ENCODE data around the gene IGSF8. TPM values are rescaled to one million over a fixed set of nuclear protein-coding genes. Genes with fewer than 3 reads are reported as not detected.

IGSF8 gene
- total RNA-seq, 2 donors from 2014 or later = 34.5 to 35.9 TPM

GRCh38 chr1:160101037-160101716 is 2.8 kb upstream of the IGSF8 start:
- Histone ChIP-seq H3K36me3 (ENCODE audit: control insufficient read depth, insufficient read depth, low read length) (no peaks in the 10 kb centered on the region), H3K4me1 (ENCODE audit: control insufficient read depth, insufficient read depth, low read length) (peaks cover 4% of the 10 kb centered on the region), H3K27ac (ENCODE audit: low read depth, low read length) (no peak overlapping the region), H3K4me3 (ENCODE audit: low read length) (no peak overlapping the region), H3K9me3 (ENCODE audit: control insufficient read depth, low read length) (no peaks in the 10 kb centered on the region), H3K27me3 (ENCODE audit: control insufficient read depth, insufficient read depth, low read length, poor library complexity, severe bottlenecking) (no peaks in the 10 kb centered on the region), H3K9ac (ENCODE audit: extremely low read depth, low read length, poor library complexity, severe bottlenecking) (no peak overlapping the region)
- Mint-ChIP-seq H3K27ac (no peak overlapping the region), H3K36me3 (ENCODE audit: low read depth) (no peaks in the 10 kb centered on the region), H3K4me1 (peaks cover 23% of the 10 kb centered on the region), H3K4me3 (no peak overlapping the region), H3K9me3 (no peaks in the 10 kb centered on the region), H3K27me3 (ENCODE audit: insufficient read depth) (peaks cover 1% of the 10 kb centered on the region)
- DNase-seq = peak; percentile 93
- peak; percentile 96 for TF ChIP-seq CTCF (conservative IDR thresholded peaks at IDR 0.05)
- WGBS, 2 experiments (ENCODE audit: insufficient coverage in 1 of 2, insufficient read length in 1 of 2) = 32 to 40% methylated on average over 1 to 13 of the region's 13 CpGs

- Mint-ChIP-seq H3K4me3 (no peak overlapping the region), H3K4me1 (peaks cover 31% of the 10 kb centered on the region), H3K27ac (no peak overlapping the region), H3K9me3 (no peaks in the 10 kb centered on the region), H3K27me3 (ENCODE audit: insufficient read depth) (peaks cover 1% of the 10 kb centered on the region), H3K36me3 (ENCODE audit: low read depth) (no peaks in the 10 kb centered on the region)
- Histone ChIP-seq H3K4me1 (ENCODE audit: control insufficient read depth, insufficient read depth, low read length) (peaks cover 4% of the 10 kb centered on the region), H3K36me3 (ENCODE audit: control insufficient read depth, insufficient read depth, low read length) (no peaks in the 10 kb centered on the region), H3K27ac (ENCODE audit: low read depth, low read length) (no peak overlapping the region), H3K27me3 (ENCODE audit: control insufficient read depth, insufficient read depth, low read length, poor library complexity, severe bottlenecking) (no peaks in the 10 kb centered on the region), H3K4me3 (ENCODE audit: low read length) (no peak overlapping the region), H3K9me3 (ENCODE audit: control insufficient read depth, low read length) (no peaks in the 10 kb centered on the region), H3K9ac (ENCODE audit: extremely low read depth, low read length, poor library complexity, severe bottlenecking) (no peak overlapping the region)
- 91 to 95% methylated on average over 2 of the region's 2 CpGs for WGBS, 2 experiments (ENCODE audit: insufficient coverage in 1 of 2, insufficient read length in 1 of 2)
- DNase-seq = no peak
- no peak for TF ChIP-seq CTCF (conservative IDR thresholded peaks at IDR 0.05)
Observed at GRCh38 chr1:160099716-160100375, 1.4 kb upstream of the IGSF8 start.

- peaks cover 4% of the 10 kb centered on the region for H3K4me1 ChIP-seq (ENCODE audit: control insufficient read depth, insufficient read depth, low read length)
- no peak for TF ChIP-seq CTCF (conservative IDR thresholded peaks at IDR 0.05)
- WGBS, 2 experiments (ENCODE audit: insufficient coverage in 1 of 2, insufficient read length in 1 of 2) = 8 to 59% methylated on average over 4 to 40 of the region's 40 CpGs
- peak overlapping the region; percentile 72 for H3K4me3 ChIP-seq (ENCODE audit: low read length)
- H3K27me3 ChIP-seq (ENCODE audit: control insufficient read depth, insufficient read depth, low read length, poor library complexity, severe bottlenecking) = no peaks in the 10 kb centered on the region
- no peaks in the 10 kb centered on the region for H3K36me3 Mint-ChIP-seq (ENCODE audit: low read depth)
- no peak overlapping the region for H3K27ac ChIP-seq (ENCODE audit: low read depth, low read length)
- H3K4me1 Mint-ChIP-seq = peaks cover 29% of the 10 kb centered on the region
- peak overlapping the region; percentile 86 for H3K27ac Mint-ChIP-seq
- H3K27me3 Mint-ChIP-seq (ENCODE audit: insufficient read depth) = peaks cover 1% of the 10 kb centered on the region
- H3K4me3 Mint-ChIP-seq = peak overlapping the region; percentile 67
- H3K9me3 Mint-ChIP-seq = no peaks in the 10 kb centered on the region
- no peaks in the 10 kb centered on the region for H3K9me3 ChIP-seq (ENCODE audit: control insufficient read depth, low read length)
- H3K9ac ChIP-seq (ENCODE audit: extremely low read depth, low read length, poor library complexity, severe bottlenecking) = no peak overlapping the region
- no peaks in the 10 kb centered on the region for H3K36me3 ChIP-seq (ENCODE audit: control insufficient read depth, insufficient read depth, low read length)
- DNase-seq = peak; percentile 100
Observed at GRCh38 chr1:160098852-160099561, 588 bp upstream of the IGSF8 start.

Measured in endodermal cell (in vitro differentiated cells).